NCI-H2227 treated with DMSO at 0.1 percent for 48 hours (cell line): ENCODE results near the gene RAB41.
"Not testable (repeated sequence)": the region's sequence is repeated elsewhere in the genome, so short reads cannot be mapped to it uniquely, and the experiment has no call there.

Experiments
- DNase-seq: peaks from one replicate; lab custom pipeline; 2025; lab: John Stamatoyannopoulos, UW

The RAB41 gene

DNA sequence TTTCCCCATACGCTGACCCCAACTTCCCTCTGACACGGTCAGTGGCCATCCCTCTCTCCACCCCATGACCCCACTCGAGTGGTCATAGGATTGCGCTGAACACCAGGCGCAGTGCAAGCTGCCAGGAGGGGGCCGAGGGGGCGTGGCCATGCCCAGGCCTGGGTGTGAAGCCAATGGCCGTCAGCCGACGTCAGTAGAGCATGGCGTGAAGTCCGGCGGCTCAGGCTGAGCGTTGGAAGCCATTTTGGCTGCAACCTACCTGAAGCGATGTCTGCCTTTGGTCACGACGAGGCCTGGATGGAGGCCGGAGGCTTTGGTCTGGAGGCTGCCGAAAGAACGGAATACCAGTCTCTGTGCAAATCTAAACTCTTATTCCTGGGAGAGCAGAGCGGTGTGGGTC lies at the start of gene RAB41:
Gene RAB41 (plus strand): TSS at position 222 of the 400 bp plus-strand sequence. CDS start 46 bp downstream, at position 268.
- no peak for DNase-seq

DNA sequence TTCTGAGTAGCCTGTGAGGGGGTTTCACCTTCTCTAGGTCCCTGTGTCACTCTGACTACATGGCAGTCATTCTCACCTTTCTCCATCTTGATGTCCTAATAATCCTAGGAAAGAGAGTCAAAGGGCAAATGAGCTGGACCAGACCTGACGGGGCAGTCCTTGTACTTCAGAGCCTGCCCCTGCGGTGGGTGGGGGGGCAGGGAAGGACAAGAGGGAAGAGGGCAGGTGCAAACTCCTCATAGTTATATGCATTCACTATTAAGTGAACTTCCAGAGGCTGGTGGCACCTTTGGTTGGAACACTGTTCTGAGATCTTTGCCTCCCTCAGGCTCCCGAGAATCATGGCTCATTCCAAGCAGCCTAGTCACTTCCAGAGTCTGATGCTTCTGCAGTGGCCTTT lies 47.6 kb upstream of the RAB41 start, which contains the start of gene AWAT1:
Gene AWAT1 (plus strand): TSS at position 301 of the 400 bp plus-strand sequence. CDS start 41 bp downstream, at position 342.
- DNase-seq: no peak

DNA sequence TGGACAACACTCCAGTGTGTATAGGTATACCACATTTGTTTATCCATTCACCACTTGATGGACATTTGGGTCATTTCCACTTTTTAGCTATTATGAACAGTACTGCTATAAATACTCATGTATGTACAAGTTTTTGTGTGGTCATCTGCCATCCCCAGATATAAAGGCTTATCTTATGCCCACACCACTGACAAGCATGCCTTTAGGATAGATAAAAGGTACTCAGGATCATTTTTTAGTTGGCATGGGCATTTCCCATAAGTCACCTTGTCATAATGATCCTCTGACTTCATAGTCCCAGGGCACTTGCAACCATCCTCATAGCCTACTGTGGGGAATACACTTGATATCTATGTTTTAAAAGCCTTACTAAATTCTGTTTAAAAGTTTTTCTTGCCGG lies 41.2 kb upstream of the RAB41 start:
- no peak for DNase-seq

GRCh38 chrX:70241501-70241900 lies 40.5 kb upstream of the RAB41 start:
- DNase-seq: no peak

GRCh38 chrX:70243601-70244000 lies 38.4 kb upstream of the RAB41 start:
- DNase-seq: not testable (repeated sequence)

DNA sequence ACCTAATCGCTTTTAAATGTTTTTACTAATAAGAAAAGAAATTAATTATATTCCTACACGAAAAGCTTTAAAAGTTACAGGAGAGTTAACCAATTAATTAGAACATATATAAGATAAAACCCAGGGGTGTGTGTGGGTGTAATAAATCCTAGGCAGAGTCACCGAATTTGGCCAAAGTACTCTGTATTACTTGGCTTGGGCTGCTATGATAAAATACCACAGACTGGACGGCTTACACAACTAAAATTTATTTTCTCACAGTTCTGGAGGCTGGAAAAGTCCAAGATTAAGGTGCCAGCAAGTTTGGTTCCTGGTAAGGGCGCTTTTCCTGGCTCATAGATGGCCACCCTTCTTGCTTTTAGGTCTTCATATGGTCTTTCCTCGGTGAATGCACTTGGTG lies 37.1 kb upstream of the RAB41 start:
- no peak for DNase-seq

- DNase-seq: no peak
These were observed 34.7 kb upstream of the RAB41 start for GRCh38 chrX:70247252-70247651.

DNA sequence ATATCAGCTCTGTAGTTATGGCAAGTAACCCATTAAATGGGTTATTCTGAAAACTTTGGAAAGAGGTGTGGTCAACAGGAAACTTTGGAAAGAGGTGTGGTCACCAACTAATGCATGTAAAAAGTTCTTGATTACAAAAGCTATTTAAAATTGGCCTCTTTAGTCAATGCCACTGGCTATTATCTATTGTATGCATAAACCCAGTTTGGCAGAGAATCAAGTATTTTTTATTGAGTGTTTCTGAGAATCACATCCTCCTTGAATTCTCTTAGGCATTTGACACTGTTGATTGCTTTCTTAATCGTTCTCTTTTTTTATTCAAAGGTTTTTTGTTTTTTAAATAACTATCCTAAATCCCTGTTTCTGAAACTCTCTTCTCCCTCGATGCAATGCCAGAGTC lies 29.5 kb upstream of the RAB41 start:
- no peak for DNase-seq

DNA sequence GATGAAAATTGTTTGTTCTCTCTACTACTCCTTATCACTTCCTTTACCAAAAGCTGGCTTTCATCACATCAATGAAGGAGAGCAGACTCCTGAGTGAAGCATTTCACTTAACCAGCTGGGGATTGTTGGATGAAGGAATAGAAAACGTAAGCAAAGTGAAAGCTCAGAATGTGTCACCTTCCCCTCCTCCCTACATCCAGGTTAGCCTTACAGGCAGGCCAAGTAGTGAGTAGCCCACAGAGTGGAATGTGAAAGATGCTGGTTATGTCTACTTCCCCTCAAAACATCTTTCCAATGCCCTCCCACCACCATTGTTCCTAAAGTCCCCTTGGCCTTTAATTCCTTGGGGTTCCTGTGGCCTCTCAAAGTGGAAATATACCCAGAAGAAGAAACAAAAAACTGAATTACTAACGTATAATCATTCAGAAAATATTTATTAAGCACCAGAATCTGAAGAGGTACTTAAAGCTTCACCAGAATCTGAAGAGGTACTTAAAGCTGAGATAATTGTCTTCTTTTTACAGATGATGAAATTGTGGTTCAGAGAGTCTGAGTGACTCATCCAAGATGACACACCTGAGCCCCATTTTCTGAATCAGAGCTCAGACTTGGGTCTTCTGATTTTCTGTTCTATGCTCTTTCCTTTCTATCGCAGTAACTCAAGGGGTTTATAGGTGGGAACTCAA lies 28.5 kb upstream of the RAB41 start:
- DNase-seq: peak; percentile 68

DNA sequence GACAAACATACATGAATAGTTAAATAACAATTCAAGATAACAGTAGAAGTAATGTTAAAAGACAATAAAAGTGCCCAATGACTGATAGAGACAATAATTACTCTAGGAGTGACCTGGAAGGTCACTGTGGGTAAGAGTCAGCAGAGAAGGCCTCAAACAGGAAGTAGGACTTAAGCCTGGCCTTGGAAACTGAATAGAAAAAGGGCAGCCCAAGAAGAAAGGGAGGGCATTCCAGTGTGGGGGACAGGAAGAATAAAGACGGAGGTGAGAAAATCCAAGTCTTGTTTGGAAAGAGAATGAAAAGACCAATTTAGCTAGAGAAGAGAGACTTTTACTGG lies 27.9 kb upstream of the RAB41 start:
- DNase-seq: no peak

DNA sequence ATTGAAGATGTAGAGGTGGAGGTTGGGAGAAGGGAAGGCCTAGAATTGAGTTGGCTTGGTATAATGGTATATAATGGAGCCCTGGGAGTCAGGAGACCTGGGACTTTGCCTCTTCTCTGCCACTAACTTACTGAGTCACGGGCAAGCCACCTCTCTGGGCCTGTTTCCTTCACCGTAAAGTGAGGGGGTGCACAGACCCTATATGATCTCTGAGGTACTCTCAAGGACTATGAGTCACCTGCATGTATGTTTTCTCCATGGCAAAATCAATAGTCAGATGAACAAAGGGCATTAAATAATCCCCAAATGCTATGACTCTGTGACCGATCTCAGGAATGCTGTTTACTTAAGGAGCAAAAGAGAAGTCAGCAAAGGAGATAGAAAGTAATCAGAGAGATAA lies 27.1 kb upstream of the RAB41 start:
- no peak for DNase-seq

- no peak for DNase-seq
These were observed 26.5 kb upstream of the RAB41 start for GRCh38 chrX:70255452-70255851.

DNA sequence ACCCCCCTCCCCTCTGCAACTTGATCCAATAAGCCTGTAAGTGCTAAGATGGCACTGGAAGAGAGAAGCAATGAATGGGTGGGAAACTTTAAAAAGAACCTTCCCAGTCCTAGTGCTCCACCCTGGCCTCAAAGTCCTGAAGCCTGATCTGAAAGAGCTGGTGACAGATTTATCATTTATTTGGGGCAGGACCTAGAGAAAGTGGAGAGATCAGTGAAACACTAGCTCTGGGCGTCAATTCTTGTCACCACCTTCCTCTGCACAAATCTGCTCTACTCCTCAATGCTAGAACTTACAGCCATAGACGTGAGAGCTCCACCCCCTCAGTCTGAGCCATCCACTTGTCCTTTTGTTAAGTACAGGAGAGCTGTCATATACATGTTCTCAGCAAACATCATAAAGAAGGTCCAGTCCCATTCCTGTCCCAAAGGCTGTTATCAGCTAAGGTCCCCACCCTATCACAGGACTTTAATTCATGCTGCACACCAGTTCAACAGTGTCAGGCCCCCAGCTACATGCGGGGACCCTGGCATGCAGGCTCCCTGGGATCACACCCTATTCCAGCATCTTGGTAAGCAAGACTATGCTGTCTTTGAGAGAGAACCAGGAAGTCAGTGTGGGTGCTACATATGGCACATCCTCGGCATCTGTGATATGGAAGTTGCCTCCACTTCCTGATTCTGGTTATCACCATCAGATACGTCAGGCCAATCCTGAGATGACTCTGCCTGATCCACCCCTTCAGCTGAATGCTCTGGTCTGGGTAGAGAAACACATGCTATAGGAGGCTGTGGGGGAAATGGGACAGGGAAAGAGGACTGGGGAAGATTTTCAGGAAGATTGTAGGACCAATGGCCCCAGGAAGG lies 24.3 kb upstream of the RAB41 start:
- no peak for DNase-seq

- DNase-seq: no peak
These were observed 21.9 kb upstream of the RAB41 start, which contains the start of gene P2RY4 for GRCh38 chrX:70260104-70260503. TSS of gene P2RY4 (minus strand) at chrX:70260204. CDS start at chrX:70259624, 580 bp downstream.

- no peak for DNase-seq
These were observed 18.9 kb upstream of the RAB41 start for GRCh38 chrX:70262952-70263567.

DNA sequence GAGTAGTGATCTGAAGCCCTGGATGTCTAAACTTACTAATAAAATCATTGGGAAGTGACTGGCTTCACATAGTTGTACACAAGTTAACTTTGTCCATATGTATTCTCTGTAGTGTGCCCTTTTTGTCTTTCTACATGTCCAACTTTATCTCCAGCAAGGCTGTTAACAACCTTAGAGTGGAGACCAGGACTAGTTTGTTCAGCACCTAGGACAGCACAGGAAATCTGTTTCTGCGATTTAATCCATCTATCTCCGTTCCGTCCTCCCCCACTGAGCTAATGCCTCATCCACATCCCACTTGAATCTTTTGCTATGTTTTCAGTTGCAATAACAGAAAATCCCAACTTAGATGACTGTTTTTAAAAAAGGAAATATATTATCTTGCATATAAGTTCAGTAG lies 17.2 kb upstream of the RAB41 start:
- DNase-seq: no peak

DNA sequence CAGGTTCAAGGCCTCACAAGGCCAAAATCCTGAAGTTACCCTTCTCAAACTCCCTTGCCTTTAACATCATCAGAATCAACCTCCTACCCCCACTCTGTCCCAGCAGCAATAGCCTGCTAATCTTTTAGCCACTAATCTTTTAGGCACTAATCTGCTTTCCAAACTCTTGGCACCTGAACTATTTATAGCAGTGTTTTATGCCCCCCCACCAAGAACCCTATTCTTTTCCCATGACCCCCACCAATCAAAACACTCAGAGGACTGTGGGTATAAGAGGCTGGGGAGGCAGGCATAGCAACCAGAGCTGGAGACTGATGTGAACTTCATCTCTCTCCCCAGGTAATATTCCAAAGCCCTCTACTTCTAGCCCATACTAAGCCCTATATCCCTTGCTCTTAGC lies 13.9 kb upstream of the RAB41 start, which contains the start of gene ARR3:
Gene ARR3 (plus strand): TSS at position 301 of the 400 bp plus-strand sequence. CDS start 1,052 bp downstream, outside the sequence.
- DNase-seq: no peak

DNA sequence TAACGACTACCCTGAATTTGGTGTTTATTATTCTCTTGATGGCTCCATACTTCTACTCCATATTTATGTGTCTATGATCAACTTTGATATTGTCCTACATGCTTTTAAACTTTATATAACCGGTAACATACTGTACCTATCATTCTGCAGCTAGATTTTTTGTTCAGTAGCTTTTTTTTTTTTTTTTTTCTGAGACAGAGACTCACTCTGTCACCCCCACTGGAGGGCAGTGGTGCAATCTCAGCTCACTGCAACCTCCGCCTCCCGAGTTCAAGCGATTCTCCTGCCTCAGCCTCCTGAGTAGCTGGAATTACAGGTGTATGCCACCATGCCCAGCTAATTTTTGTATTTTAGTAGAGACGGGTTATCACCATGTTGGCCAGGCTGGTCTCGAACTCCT lies 7.9 kb upstream of the RAB41 start:
- DNase-seq: not testable (repeated sequence)

DNA sequence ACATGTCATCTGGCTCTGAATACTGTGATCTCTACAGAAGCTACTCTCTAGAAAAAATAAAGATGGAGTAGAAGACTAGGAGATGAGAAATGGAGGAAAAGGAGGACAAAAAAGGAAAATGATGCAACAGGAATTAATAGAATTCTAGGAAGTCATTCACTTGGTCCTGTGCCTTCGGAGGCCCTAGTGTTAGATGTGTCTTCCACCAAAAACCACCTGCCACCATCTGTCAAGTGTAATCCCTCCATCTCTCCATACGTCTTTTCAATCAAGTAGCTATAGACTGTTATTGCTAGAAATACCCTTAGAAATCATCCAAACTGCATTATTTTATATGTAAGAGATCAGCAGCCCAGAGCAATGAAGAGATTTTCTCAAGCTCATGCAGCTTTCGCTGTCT lies 2.9 kb upstream of the RAB41 start:
- DNase-seq: no peak

DNA sequence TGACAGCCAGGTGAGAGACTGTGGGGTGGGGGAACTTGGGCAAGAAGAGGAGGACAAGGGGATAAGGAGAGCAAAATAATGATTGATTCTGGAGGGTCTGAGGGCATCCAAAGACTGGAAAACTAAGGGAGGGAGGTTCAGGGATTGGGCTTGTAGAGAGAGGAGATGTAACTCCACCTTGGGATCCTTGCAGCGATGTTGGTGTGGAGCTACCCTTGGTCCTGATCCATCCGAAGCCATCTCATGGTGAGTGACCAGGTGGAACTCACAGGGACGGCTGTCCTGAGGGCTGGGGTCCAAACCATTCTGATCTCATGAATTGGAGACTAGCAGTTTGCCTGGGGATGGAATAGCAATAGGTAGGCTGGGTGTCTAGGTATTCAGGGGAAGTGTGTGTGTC lies 1.4 kb upstream of the RAB41 start:
- no peak for DNase-seq

- DNase-seq: peak; percentile 19
These were observed 7.3 kb downstream of the RAB41 start for GRCh38 chrX:70289168-70289792.
